Measurements from ENCODE around the gene PARS2.

The PARS2 gene

GRCh38 chr1:54728027-54728426 lies 36.3 kb downstream of the PARS2 start:
- no peak for DNase-seq (ENCODE audit: low read depth)

- DNase-seq (ENCODE audit: low read depth) = no peak
Observed at GRCh38 chr1:54724771-54725170, 39.6 kb downstream of the PARS2 start.

- no peak for DNase-seq (ENCODE audit: low read depth)
Observed at GRCh38 chr1:54723985-54724384, 40.3 kb downstream of the PARS2 start.

- DNase-seq (ENCODE audit: low read depth) = no peak
Observed at GRCh38 chr1:54721719-54722118, 42.6 kb downstream of the PARS2 start.

DNA sequence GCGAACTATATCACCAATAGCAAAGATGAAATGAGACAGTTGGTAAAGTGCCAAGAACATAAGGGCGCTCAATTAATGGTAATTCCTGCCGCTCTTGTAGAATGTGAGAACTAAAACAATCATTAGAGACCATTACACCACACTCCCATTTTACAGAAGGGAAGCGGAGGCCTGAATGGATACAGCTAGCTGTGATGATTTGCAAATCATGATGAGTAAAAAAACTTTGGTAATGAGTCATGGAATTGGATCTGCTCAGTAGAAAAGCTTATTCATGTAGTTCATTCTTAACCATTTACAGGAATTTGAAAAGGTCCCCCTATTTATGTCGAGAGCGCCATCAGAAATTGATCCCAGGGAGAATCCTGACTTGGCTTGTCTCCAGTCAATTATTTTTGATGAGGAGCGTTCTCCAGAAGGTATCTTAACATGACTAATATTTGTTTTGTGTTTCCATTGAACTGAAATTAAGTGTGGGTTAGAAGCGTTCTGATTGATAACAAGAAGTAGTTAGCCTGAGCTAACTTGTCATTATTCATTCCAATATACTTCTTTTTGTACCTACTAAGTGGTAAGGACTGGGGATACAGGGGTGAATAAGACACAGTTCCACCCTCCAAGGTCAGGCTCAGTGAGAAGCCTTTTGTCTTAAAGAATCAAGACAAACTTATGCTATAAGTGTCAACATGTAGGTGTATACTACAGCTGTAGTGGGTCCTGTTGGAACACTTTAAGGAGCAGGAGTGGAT lies 47.9 kb downstream of the PARS2 start:
- DNase-seq (ENCODE audit: low read depth) = no peak

DNA sequence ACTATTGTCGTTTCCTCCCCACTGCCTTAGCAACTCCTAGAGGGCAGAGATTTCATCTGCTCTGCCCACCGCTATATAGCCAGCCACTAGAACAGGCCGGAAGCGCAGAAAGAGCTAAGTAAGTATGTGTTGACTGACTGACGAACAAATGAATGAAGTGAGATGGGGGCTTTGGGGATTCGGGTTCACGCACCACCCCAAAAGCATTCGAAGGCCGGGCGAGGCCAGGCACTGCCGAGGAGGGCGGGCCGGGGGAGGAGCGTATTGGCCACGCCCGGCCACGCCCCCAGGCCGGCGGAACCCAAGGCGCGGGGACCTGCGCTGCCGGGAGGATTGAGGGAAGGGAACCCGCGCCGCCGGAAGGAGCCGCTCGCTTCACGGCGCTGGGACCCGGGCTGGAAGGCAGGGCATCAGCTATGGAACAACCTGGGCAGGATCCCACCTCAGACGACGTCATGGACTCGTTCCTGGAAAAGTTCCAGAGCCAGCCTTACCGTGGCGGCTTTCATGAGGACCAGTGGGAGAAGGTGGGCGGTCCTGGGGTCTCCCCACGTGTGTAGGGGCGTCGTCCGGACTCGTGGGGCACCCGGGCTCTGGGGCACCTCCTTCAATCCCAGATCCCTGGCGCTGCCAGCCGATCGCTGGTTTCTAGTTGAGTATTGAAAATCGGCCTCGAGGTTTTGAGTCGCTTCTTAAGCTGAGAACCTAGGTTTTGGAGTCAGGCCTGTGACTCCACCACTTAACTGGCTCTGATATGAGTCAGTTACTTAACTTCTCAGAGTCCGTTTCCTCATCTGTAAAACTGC lies 48.6 kb downstream of the PARS2 start, which contains the start of gene TTC4:
TSS of gene TTC4 (plus strand) at position 369 of the 806 bp plus-strand sequence. CDS start at position 417, 48 bp downstream.
- peak; percentile 73 for DNase-seq (ENCODE audit: low read depth)

GRCh38 chr1:54714881-54715492 lies 49.3 kb downstream of the PARS2 start:
- no peak for DNase-seq (ENCODE audit: low read depth)

DNA sequence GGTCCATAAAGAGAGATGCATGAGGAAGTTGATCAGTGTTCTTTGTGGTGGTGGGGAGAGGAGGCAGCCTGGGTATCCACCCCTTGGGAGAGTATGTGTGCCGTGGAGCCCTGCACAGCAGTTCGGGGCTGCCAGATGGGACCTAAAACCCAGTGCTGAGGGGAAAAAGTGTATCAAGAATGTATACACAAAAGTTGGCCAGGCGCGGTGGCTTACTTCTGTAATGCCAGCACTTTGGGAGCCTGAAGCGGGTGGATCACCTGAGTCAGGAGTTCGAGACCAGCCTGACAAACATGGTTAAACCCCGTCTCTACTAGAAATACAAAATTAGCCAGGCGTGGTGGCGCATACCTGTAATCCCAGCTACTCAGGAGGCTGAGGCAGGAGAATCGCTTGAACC lies 52.8 kb downstream of the PARS2 start:
- no peak for DNase-seq (ENCODE audit: low read depth)

- no peak for DNase-seq (ENCODE audit: low read depth)
Observed at GRCh38 chr1:54710841-54711240, 53.5 kb downstream of the PARS2 start.

DNA sequence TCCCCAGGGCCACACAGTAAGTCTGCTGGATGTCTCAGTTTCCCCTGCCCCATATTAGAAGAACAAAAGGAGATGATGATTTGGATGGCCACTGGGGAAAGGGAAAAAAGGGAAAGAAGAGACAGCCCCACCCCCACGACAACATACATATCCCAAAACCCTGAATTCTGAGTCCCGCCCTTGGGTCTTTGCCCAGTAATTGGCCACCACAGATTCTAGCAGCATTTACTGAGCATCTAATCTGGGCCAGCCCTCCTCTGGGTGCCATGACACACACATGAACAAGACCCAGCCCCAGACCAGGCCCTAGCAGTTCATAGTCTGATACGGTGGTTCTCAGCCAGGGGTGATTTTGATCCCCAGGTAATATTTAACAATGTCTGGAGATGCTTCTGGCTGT lies 53.9 kb downstream of the PARS2 start:
- no peak for DNase-seq (ENCODE audit: low read depth)

DNA sequence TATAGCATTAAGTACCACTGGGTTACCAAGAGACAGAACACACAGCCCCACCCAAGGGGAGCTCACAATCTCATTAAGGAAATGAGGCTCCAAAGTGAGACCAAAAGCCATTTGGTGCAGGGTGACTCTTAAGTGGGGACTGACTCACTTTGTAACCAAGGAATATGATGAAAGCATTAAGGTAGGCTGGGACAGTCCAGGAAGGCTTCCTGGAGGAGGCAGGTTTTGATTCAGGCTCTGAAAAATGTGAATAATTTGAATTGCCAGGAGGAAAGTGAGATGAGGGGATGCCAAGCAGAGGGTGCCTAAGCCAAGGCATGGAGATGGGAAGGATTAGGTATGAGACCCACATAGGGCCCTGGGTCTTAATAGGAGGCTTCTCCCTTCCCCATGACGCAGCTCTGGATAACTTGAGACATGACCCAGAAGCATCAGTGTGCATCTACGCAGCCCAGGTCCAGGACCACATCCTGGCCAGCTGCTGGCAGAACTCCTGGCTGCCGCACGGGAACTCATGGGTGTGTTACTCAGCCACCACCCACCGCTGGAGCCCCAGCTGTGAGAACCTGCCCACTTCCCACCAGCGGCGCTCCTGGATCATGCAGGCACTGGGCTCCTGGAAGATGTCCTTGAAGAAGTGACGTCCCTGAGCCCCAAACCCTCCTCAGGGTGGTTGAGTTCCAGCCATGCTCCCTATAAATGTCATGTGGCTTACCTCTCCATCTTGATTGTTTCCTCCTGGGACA lies 54.6 kb downstream of the PARS2 start:
- DNase-seq (ENCODE audit: low read depth) = no peak

DNA sequence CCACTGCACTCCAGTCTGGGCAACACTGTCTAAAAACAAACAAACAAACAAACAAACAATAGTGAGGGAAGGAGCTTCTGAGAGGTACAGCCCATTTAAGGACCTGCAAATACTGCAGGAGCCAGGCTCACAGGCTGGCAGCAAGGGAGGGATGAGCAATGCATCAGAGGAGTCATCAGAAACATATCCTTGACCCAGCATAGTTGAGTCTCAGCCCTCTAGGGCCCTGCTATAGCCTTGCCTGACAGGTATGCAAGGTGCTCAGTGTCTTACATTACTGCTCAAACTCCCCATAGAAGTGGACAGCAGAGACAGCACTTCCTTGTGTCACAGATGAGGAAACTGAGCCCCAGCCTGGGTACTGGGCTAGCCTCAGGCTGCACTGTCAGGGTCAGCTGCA lies 55.9 kb downstream of the PARS2 start:
- DNase-seq (ENCODE audit: low read depth) = no peak

Measured in stimulated activated CD8-positive, alpha-beta memory T cell treated with anti-CD3 and anti-CD28 coated beads, Interleukin-4, amount 100 ng/mL, for 24 hours (primary cell).